ENCODE results near the gene C19orf67.

Gene C19orf67

GRCh38 chr19:14031719-14032480 is 53.7 kb downstream of the C19orf67 start, which contains the start of gene IL27RA:
TSS of gene IL27RA (plus strand) at chr19:14031762. CDS start at chr19:14031873, 111 bp downstream.
- in situ Hi-C loops (cut with MboI; ENCODE audit: low sequenced_read_pairs): no loop called here
